SK-N-SH treated with all-trans-retinoic acid at 6 μM for 48 hours (cell line): Measurements from ENCODE around the gene SH3TC2.

Source experiments
- BACH2 ChIP-seq: fragments of 250-450 bp; sonication (Bioruptor Pico); IDR thresholded peaks from 2 replicates; pipeline ENCODE4 v1.9.0; 2021; ENCODE audit warnings: mild to moderate bottlenecking, borderline replicate concordance
- CREB5 ChIP-seq: fragments of 250-450 bp; sonication (Bioruptor Pico); IDR thresholded peaks from 2 replicates; pipeline ENCODE4 v1.5.1; 2020; ENCODE audit warnings: low read depth, mild to moderate bottlenecking, moderate library complexity
- CSDC2 ChIP-seq: fragments of 250-450 bp; sonication (Bioruptor Pico); IDR thresholded peaks from 2 replicates; pipeline ENCODE4 v1.5.0; 2020; ENCODE audit warnings: mild to moderate bottlenecking, moderate library complexity
- PPARA ChIP-seq: fragments of 250-450 bp; sonication (Bioruptor Pico); IDR thresholded peaks from 2 replicates; pipeline ENCODE4 v1.5.0; 2020; ENCODE audit warnings: mild to moderate bottlenecking, borderline replicate concordance
- ZFP3 ChIP-seq: fragments of 250-450 bp; sonication (Bioruptor Pico); IDR thresholded peaks from 2 replicates; pipeline ENCODE4 v1.5.0; 2020; ENCODE audit warnings: mild to moderate bottlenecking, moderate library complexity
- ZFP30 ChIP-seq: fragments of 450-650 bp; formaldehyde crosslinking; IDR thresholded peaks from 2 replicates; pipeline ENCODE4 v1.5.0; 2022; ENCODE audit warnings: mild to moderate bottlenecking, moderate library complexity

- TF ChIP-seq ZFP30 (CRISPR knock-in tag) (no peak), ZFP3 (CRISPR knock-in tag) (no peak), CSDC2 (CRISPR knock-in tag) (no peak), BACH2 (CRISPR knock-in tag) (no peak), CREB5 (no peak), PPARA (CRISPR knock-in tag) (no peak)
Measured at GRCh38 chr5:149035372-149035790, 27.5 kb downstream of the SH3TC2 start.
